Neural crest cell (in vitro differentiated cells): Measurements from ENCODE around the gene CHPF. TPM values are rescaled to one million over a fixed set of nuclear protein-coding genes. Genes with fewer than 3 reads are reported as not detected.

Experiments
- DNase-seq: peaks from one replicate; pipeline ENCODE4 v3.0.0; 2021; ENCODE audit warnings: low read depth, mixed read lengths, low spot score
- H3K27ac Mint-ChIP-seq: one replicate; pipeline ENCODE4 v1.8.0; 2021; ENCODE audit warnings: mild to moderate bottlenecking, mixed read lengths; ENCODE audit not compliant: unreplicated experiment
- H3K27me3 Mint-ChIP-seq: 2 replicates; pipeline ENCODE4 v1.8.0; 2021; ENCODE audit warnings: low read depth, mild to moderate bottlenecking, mixed read lengths
- H3K36me3 Mint-ChIP-seq: 2 replicates; pipeline ENCODE4 v1.8.0; 2021; ENCODE audit warnings: low read depth, mild to moderate bottlenecking, mixed read lengths
- H3K4me1 Mint-ChIP-seq: 2 replicates; pipeline ENCODE4 v1.8.0; 2021; ENCODE audit warnings: mixed read lengths
- H3K4me3 Mint-ChIP-seq: one replicate; pipeline ENCODE4 v1.8.0; 2021; ENCODE audit warnings: mild to moderate bottlenecking, mixed read lengths
- H3K9me3 Mint-ChIP-seq: 2 replicates; pipeline ENCODE4 v1.8.0; 2021; ENCODE audit warnings: mixed read lengths
- total RNA-seq: library from RNA; stranded (reverse); gene quantifications from 2 replicates; pipeline ENCODE4 v1.2.1, GENCODE V29; 2021
- TF ChIP-seq, protein P1 (sequence below): fragments of 200-600 bp; sonication (generic); conservative IDR thresholded peaks from 2 replicates; pipeline ENCODE4 v1.5.0; 2021; ENCODE audit warnings: antibody characterized with exemption, mild to moderate bottlenecking

CHPF gene
- total RNA-seq, 1 donor from 2014 or later = 30.0 TPM

DNA sequence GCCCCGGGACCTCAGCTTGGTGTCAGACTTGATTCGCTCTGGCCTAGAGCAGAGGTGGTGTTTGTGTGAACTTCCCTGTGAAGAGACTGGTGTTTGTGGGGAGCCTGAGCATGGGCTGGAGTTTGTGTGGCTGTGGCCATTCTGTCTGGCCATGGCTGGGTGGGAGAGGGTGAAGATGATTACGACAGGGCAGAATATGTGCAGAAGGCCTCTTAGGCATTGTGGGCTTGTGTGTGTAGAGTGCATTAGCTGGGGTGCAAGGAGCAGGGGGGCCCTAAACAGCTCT is 17.2 kb upstream of the CHPF start:
- TF ChIP-seq, protein P1, sequence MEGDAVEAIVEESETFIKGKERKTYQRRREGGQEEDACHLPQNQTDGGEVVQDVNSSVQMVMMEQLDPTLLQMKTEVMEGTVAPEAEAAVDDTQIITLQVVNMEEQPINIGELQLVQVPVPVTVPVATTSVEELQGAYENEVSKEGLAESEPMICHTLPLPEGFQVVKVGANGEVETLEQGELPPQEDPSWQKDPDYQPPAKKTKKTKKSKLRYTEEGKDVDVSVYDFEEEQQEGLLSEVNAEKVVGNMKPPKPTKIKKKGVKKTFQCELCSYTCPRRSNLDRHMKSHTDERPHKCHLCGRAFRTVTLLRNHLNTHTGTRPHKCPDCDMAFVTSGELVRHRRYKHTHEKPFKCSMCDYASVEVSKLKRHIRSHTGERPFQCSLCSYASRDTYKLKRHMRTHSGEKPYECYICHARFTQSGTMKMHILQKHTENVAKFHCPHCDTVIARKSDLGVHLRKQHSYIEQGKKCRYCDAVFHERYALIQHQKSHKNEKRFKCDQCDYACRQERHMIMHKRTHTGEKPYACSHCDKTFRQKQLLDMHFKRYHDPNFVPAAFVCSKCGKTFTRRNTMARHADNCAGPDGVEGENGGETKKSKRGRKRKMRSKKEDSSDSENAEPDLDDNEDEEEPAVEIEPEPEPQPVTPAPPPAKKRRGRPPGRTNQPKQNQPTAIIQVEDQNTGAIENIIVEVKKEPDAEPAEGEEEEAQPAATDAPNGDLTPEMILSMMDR = no peak
- H3K27me3 Mint-ChIP-seq = no peaks in the 10 kb centered on the region
- H3K27ac Mint-ChIP-seq = no peak overlapping the region
- H3K9me3 Mint-ChIP-seq = no peaks in the 10 kb centered on the region
- H3K4me3 Mint-ChIP-seq = no peak overlapping the region
- H3K4me1 Mint-ChIP-seq = peaks cover 14% of the 10 kb centered on the region
- peaks cover 3% of the 10 kb centered on the region for H3K36me3 Mint-ChIP-seq
- no peak for DNase-seq

DNA sequence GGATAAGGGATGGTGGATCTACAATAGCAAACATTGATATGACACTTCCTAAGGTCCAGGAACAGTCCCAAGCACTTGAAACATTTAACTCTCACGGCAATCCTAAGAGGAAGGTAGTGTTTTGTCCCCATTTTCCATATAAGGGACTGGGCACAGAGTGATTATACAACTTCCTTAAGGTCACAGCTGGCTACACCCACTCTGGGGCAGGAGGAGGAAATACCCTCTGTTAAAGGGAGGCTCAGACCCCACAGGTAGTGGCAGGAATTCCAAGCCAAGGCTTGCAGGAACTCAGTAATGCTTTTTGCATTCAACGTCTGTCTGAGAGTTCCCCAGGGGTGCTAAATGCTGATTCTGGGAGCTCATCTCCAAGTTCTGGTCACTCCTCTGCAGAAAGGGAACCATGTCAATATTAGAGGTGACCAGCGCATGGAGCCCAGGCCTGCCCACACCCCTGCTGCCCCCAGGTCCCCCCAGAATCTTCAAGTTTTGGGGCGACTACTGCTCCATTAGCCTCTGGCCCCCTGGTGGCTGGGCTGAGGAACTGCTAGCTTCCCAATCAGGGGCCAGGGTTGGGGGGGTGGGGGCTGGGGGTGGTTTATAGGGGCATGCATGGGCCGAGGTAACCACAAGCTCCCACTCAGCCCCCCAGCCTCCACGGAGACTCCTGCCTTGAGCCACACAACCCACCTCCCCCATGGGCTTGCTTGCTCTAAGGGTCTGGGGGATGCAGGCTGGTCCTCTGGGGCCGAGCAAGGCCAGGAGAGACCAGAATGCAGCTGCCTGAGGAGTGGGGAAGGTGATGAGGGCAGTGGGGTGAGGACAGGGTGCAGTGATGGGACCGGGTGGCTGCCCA is 16.7 kb upstream of the CHPF start:
- DNase-seq = no peak
- Mint-ChIP-seq H3K4me3 (no peak overlapping the region), H3K36me3 (peaks cover 3% of the 10 kb centered on the region), H3K4me1 (peaks cover 14% of the 10 kb centered on the region), H3K9me3 (no peaks in the 10 kb centered on the region), H3K27me3 (no peaks in the 10 kb centered on the region), H3K27ac (no peak overlapping the region)
- TF ChIP-seq, protein P1 = peak; percentile 74

DNA sequence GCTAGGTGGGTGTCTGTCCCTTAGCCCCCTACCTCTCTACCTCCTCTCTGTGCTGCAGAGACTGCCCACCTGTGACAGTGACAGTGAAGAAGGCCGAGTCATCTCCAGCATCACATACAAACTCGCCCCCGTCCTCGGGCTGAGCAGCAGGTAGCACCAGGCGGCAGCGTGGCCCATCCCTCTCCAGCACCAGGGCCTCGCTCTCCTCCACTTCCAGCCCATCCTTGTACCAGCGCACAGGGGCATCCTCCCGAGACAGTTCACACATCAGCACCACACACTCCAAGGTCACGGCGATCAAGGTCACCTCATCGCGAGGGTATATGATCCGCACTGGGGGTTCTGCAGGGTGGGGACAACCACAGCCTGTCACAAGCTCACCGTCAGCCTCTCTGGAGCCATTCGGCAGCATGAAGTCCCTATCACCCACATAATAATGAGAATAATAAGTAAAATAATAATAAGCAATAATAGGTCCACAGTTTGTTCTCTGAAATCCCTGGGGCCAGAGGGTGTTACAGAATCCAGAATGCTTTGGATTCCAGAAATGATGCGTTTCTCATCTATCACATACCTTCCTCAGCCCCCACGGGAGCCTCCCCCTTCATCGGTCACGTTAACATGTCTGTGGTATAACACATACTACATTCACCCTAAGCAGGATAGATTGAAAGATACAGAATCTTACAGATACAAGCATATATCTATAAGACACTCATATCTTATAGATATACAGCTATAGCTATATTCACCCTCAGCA is 15.7 kb upstream of the CHPF start:
- Mint-ChIP-seq H3K4me3 (no peak overlapping the region), H3K27me3 (no peaks in the 10 kb centered on the region), H3K36me3 (peaks cover 3% of the 10 kb centered on the region), H3K9me3 (no peaks in the 10 kb centered on the region), H3K27ac (no peak overlapping the region), H3K4me1 (peaks cover 14% of the 10 kb centered on the region)
- DNase-seq = no peak
- TF ChIP-seq, protein P1 = no peak

DNA sequence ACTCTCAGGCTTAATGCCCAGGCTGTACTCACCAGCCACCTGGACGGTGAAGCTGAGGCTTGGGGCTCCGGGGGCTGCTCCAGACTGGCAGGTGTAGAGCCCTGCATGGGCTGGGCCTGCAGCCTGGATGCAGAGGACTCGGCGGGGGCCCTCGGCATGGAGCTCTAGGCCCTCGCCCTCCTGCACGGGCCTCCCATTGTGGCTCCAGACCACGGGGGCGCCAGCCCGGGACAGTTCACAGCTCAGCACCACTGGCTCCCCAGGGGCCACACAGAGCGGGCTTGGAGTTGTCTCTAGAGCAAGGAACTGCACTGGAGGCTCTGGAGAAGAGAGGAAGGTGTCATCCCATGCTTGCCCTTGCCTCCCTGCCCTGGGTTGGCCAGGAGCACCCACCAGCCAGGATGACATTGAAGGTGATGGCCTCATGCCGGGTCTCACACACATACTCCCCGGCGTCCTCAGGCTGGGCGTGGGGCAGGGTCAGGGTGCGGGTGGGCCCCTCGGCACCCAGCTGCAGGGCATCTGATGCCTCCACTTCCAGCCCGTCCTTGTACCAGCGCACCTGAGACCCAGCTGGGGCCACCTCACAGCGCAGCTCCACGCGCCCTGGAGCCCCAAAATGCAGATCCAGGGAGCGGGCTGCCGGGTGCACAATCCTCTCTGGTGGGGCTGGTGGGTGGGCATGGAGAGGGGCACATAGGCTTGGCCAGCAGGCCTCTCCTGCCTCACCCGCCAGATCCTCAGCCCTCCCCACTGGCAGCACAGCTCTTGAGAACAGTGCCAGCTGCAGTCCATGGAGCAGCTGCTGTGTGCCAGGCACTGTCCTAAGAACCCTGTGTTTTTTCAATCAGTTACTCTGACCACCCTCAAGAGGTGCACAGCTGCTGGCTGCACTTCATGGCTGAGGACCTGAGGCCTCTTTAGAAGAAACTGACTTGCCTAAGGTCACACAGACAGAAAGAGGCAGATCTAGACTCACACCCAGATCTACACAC is 14.5 kb upstream of the CHPF start:
- Mint-ChIP-seq H3K9me3 (no peaks in the 10 kb centered on the region), H3K4me3 (no peak overlapping the region), H3K27me3 (peaks cover 11% of the 10 kb centered on the region), H3K27ac (no peak overlapping the region), H3K36me3 (no peaks in the 10 kb centered on the region), H3K4me1 (peaks cover 19% of the 10 kb centered on the region)
- no peak for DNase-seq
- TF ChIP-seq, protein P1 = no peak

DNA sequence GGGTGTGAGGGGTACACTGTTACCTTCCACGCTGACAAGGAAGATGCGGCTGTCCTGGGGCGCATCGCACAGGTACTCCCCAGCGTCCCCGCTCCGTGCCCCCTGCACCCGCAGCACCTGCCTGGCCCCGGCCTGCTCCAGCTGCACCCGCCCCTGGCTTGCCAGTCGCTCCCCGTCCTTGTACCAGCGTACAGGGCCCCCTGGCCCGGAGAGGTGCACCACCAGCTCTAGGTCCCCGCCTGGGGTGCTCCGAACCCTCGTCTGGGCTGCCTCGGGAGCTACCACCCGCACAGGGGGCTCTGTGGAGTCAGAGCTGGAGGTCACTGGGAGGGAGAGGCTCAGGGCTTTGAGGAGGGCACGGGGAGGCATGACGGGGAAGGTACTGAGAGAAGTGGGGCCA is 13.7 kb upstream of the CHPF start:
- H3K36me3 Mint-ChIP-seq = no peaks in the 10 kb centered on the region
- peaks cover 19% of the 10 kb centered on the region for H3K4me1 Mint-ChIP-seq
- DNase-seq = no peak
- no peak overlapping the region for H3K27ac Mint-ChIP-seq
- H3K4me3 Mint-ChIP-seq = no peak overlapping the region
- peaks cover 12% of the 10 kb centered on the region for H3K27me3 Mint-ChIP-seq
- TF ChIP-seq, protein P1 = no peak
- no peaks in the 10 kb centered on the region for H3K9me3 Mint-ChIP-seq
